Suprapubic skin (tissue), 4 donors: ENCODE data around the gene RARS2.

Source experiments
- CTCF ChIP-seq, 2 donors: fragments of 200-600 bp in 1 of 2; fragments of 450-650 bp in 1 of 2; sonication (generic) in 1 of 2; IDR thresholded peaks; one replicate each; pipeline ENCODE4 v1.5.1; 2016 to 2019; ENCODE audit warnings: antibody characterized with exemption in 2 of 2, mild to moderate bottlenecking in 1 of 2, moderate library complexity in 1 of 2
- EP300 ChIP-seq: sonication (generic); formaldehyde crosslinking; IDR thresholded peaks from one replicate; pipeline ENCODE4 v1.6.1; 2017; ENCODE audit warnings: antibody characterized with exemption
- POLR2A ChIP-seq, 2 donors: fragments of 450-650 bp; IDR thresholded peaks; one replicate each; pipeline ENCODE4 v1.6.1; 2017; ENCODE audit warnings: antibody characterized with exemption in 2 of 2, mild to moderate bottlenecking in 2 of 2, moderate library complexity in 2 of 2
- POLR2AphosphoS5 ChIP-seq, 3 donors: sonication (generic); formaldehyde crosslinking; IDR thresholded peaks; one replicate each; pipeline ENCODE4 v1.6.1; 2017; ENCODE audit warnings: antibody characterized with exemption in 3 of 3

DNA sequence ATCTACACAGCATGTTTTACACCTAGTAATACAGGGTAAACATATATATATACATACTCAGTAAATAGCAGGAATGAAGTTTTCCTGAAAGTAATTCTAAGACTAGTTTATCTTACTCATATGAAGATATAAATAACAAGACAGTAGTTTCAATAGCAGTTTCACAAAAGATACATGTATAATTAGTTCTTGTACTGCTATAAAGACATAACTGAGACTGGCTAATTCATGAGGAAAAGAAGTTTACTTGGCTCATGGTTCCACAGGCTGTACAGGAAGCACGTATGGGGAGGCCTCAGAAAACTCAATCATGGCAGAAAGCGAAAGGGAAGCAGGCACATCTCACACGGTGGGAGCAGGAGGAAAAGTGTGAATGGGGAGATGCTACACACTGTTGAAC lies 16.9 kb downstream of the RARS2 start:
- no peak for TF ChIP-seq CTCF (IDR thresholded peaks at IDR 0.05)
- TF ChIP-seq POLR2AphosphoS5 (IDR thresholded peaks at IDR 0.05), result no peak
- TF ChIP-seq POLR2A (IDR thresholded peaks at IDR 0.05), result no peak
- TF ChIP-seq EP300, result no peak
